SK-N-SH (cell line): Measurements from ENCODE around the gene NLRP9.

ENCODE experiments used
- ELF1 ChIP-seq: IDR thresholded peaks from 2 replicates; pipeline ENCODE4 v1.4.0; 2012
- EP300 ChIP-seq, 2 experiments: IDR thresholded peaks; 2 replicates each; pipeline versions ENCODE4 v1.4.0 to v1.6.1; 2012; ENCODE audit warnings: borderline replicate concordance in 1 of 2, low read depth in 1 of 2, low read length in 1 of 2
- GABPA ChIP-seq: IDR thresholded peaks from 2 replicates; pipeline ENCODE4 v1.4.0; 2012; ENCODE audit warnings: low read depth, mild to moderate bottlenecking
- MXI1 ChIP-seq: IDR thresholded peaks from 2 replicates; pipeline ENCODE4 v1.6.1; 2012; ENCODE audit warnings: mild to moderate bottlenecking, low read depth, low read length, improper control_type of control experiment
- TAF1 ChIP-seq: IDR thresholded peaks from 2 replicates; pipeline ENCODE4 v1.6.1; 2012; ENCODE audit warnings: low read depth, mild to moderate bottlenecking, low read length, moderate library complexity, borderline replicate concordance
- YY1 ChIP-seq: IDR thresholded peaks from 2 replicates; pipeline ENCODE4 v1.4.0; 2012; ENCODE audit warnings: low read depth, mild to moderate bottlenecking
- TF ChIP-seq, protein P1 (sequence below): fragments of 200-600 bp; sonication (generic); IDR thresholded peaks from 2 replicates; pipeline ENCODE4 v1.6.1; 2017; ENCODE audit warnings: antibody characterized with exemption, mild to moderate bottlenecking, moderate library complexity

GRCh38 chr19:55680339-55681130 lies 57.7 kb downstream of the NLRP9 start:
- TF ChIP-seq MXI1: no peak
- TF ChIP-seq, protein P1, sequence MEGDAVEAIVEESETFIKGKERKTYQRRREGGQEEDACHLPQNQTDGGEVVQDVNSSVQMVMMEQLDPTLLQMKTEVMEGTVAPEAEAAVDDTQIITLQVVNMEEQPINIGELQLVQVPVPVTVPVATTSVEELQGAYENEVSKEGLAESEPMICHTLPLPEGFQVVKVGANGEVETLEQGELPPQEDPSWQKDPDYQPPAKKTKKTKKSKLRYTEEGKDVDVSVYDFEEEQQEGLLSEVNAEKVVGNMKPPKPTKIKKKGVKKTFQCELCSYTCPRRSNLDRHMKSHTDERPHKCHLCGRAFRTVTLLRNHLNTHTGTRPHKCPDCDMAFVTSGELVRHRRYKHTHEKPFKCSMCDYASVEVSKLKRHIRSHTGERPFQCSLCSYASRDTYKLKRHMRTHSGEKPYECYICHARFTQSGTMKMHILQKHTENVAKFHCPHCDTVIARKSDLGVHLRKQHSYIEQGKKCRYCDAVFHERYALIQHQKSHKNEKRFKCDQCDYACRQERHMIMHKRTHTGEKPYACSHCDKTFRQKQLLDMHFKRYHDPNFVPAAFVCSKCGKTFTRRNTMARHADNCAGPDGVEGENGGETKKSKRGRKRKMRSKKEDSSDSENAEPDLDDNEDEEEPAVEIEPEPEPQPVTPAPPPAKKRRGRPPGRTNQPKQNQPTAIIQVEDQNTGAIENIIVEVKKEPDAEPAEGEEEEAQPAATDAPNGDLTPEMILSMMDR: no peak
- TF ChIP-seq GABPA: no peak
- no peak for TF ChIP-seq EP300 (IDR thresholded peaks at IDR 0.05; ENCODE audit: borderline replicate concordance in 1 of 2, low read depth in 1 of 2, low read length in 1 of 2)
- no peak for TF ChIP-seq TAF1
- TF ChIP-seq YY1: no peak
- no peak for TF ChIP-seq ELF1
